PC-3 (cell line): ENCODE measurements around the gene DCDC1.

Experiments
- CTCF ChIP-seq: fragments of 300-600 bp; sonication (generic); conservative IDR thresholded peaks from 2 replicates; pipeline ENCODE4 v1.5.1; 2017; ENCODE audit warnings: antibody characterized with exemption, low read depth, mild to moderate bottlenecking, low read length
- EZH2 ChIP-seq: fragments of 300-600 bp; sonication (generic); IDR thresholded peaks from one replicate; pipeline ENCODE4 v1.6.1; 2017; ENCODE audit warnings: antibody characterized with exemption, mild to moderate bottlenecking, low read length; ENCODE audit not compliant: unreplicated experiment
- EZH2phosphoT487 ChIP-seq: fragments of 300-600 bp; sonication (generic); IDR thresholded peaks from 2 replicates; pipeline ENCODE4 v1.6.1; 2018; ENCODE audit warnings: mild to moderate bottlenecking, antibody characterized with exemption, low read length, borderline replicate concordance

GRCh38 chr11:30911247-30911646, 458.3 kb downstream of the DCDC1 start:
- TF ChIP-seq CTCF (no peak), EZH2 (no peak), EZH2phosphoT487 (no peak)
